Measurements from ENCODE around the gene LILRA6. TPM values are rescaled to one million over a fixed set of nuclear protein-coding genes. Genes with fewer than 3 reads are reported as not detected.
"Not testable (repeated sequence)": the region's sequence is repeated elsewhere in the genome, so short reads cannot be mapped to it uniquely, and the experiment has no call there.

LILRA6 gene
- total and polyA plus RNA-seq, 4 experiments from 2014 or later = 0.73 to 2.9 (median 1.2) TPM; not detected in 1

- Histone ChIP-seq H3K4me3 (ENCODE audit: low read length in 2 of 2) (peak overlapping the region; percentile 95), H3K4me1 (ENCODE audit: insufficient read depth, low read length) (peaks cover 62% of the 10 kb centered on the region), H3K27me3 (ENCODE audit: insufficient read depth, low read length) (no peaks in the 10 kb centered on the region), H3K27ac (ENCODE audit: low read depth, low read length) (peak overlapping the region; percentile 89), H3K9me3 (ENCODE audit: control insufficient read depth in 1 of 2, low read length in 2 of 2) (no peaks in the 10 kb centered on the region), H3K36me3 (ENCODE audit: insufficient read depth, low read length) (peaks cover 53% of the 10 kb centered on the region)
- Mint-ChIP-seq H3K4me3 (peak overlapping the region; percentile 96 to 100 (median 99)), H3K27me3 (no peaks in the 10 kb centered on the region), H3K4me1 (peaks cover 34 to 74% (median 51%) of the 10 kb centered on the region in 4 donors), H3K36me3 (peaks cover 48 to 58% of the 10 kb centered on the region in 2 donors), H3K9me3 (peaks cover 0 to 4% (median 0%) of the 10 kb centered on the region in 8 donors), H3K27ac (peak overlapping the region in 6 of 7 donors; percentile 98 to 100 (median 99))
- DNase-seq = no peak
- ChIA-PET CTCF (ENCODE audit: partially characterized antibody) (interaction anchor here (1.7 to 10.4 kb wide), 2 partner anchors 12 to 33 kb away, joined by 6 to 56 read pairs; partner anchors contain the start of genes MBOAT7 and TSEN34), POLR2A (ENCODE audit: partially characterized antibody) (interaction anchor here (0.7 to 9.8 kb wide), 8 partner anchors 8 to 84 kb away, joined by 3 to 256 read pairs (median 6); partner anchors contain the start of genes LENG1, MBOAT7 and TSEN34)
- intact Hi-C loops (cut with micrococcal nuclease) = loop anchor here (5.0 kb wide), 2 partner anchors 245 to 770 kb away; partner anchors contain the start of genes LENG8 and ZNF761
Observed at GRCh38 chr19:54201980-54202379, 40.6 kb downstream of the LILRA6 start.

GRCh38 chr19:54201172-54201701, 41.4 kb downstream of the LILRA6 start:
- Histone ChIP-seq H3K27me3 (ENCODE audit: insufficient read depth, low read length) (no peaks in the 10 kb centered on the region), H3K36me3 (ENCODE audit: insufficient read depth, low read length) (peaks cover 45% of the 10 kb centered on the region), H3K27ac (ENCODE audit: low read depth, low read length) (peak overlapping the region; percentile 89), H3K4me1 (ENCODE audit: insufficient read depth, low read length) (peaks cover 55% of the 10 kb centered on the region), H3K9me3 (ENCODE audit: control insufficient read depth in 1 of 2, low read length in 2 of 2) (no peaks in the 10 kb centered on the region), H3K4me3 (ENCODE audit: low read length in 2 of 2) (peak overlapping the region; percentile 95)
- ChIA-PET POLR2A (ENCODE audit: partially characterized antibody) (interaction anchor here (0.6 to 9.8 kb wide), 23 partner anchors 8 to 333 kb away, joined by 3 to 256 read pairs (median 5); partner anchors contain the start of genes CNOT3, LENG1, LENG8 and LENG9), CTCF (ENCODE audit: partially characterized antibody) (interaction anchor here (1.1 to 10.4 kb wide), 4 partner anchors 11 to 99 kb away, joined by 3 to 56 read pairs (median 5); partner anchors contain the start of genes MBOAT7, NDUFA3 and TSEN34)
- peak overlapping the region; percentile 98 to 100 (median 99) for H3K27ac Mint-ChIP-seq
- H3K4me3 Mint-ChIP-seq = peak overlapping the region; percentile 96 to 100 (median 99)
- peaks cover 32 to 66% (median 47%) of the 10 kb centered on the region in 4 donors for H3K4me1 Mint-ChIP-seq
- H3K9me3 Mint-ChIP-seq = peaks cover 0 to 4% (median 0%) of the 10 kb centered on the region in 8 donors
- H3K27me3 Mint-ChIP-seq = no peaks in the 10 kb centered on the region
- intact Hi-C loops (cut with micrococcal nuclease) = loop anchor here (5.0 kb wide), 2 partner anchors 246 to 769 kb away; partner anchors contain the start of genes LENG8 and ZNF761
- peaks cover 41 to 50% of the 10 kb centered on the region in 2 donors for H3K36me3 Mint-ChIP-seq
- DNase-seq = no peak

- H3K4me3 ChIP-seq (ENCODE audit: low read length in 2 of 2) = no peak overlapping the region
- Mint-ChIP-seq H3K27me3 (no peaks in the 10 kb centered on the region), H3K9me3 (peaks cover 0 to 4% (median 0%) of the 10 kb centered on the region in 8 donors), H3K4me3 (peak overlapping the region; percentile 36 to 82 (median 68)), H3K27ac (peak overlapping the region in 5 of 7 donors; percentile 52 to 99 (median 85)), H3K4me1 (peaks cover 23 to 52% (median 34%) of the 10 kb centered on the region in 4 donors), H3K36me3 (peaks cover 38 to 40% of the 10 kb centered on the region in 2 donors)
- peaks cover 28% of the 10 kb centered on the region for H3K36me3 ChIP-seq (ENCODE audit: insufficient read depth, low read length)
- POLR2A ChIA-PET (ENCODE audit: partially characterized antibody) = interaction anchor here (0.6 to 9.8 kb wide), 6 partner anchors 10 to 85 kb away, joined by 3 to 256 read pairs (median 22); partner anchors contain the start of genes CNOT3, MBOAT7, PRPF31 and TFPT
- intact Hi-C loops (cut with micrococcal nuclease) = no loop called here
- no peaks in the 10 kb centered on the region for H3K27me3 ChIP-seq (ENCODE audit: insufficient read depth, low read length)
- peaks cover 37% of the 10 kb centered on the region for H3K4me1 ChIP-seq (ENCODE audit: insufficient read depth, low read length)
- CTCF ChIA-PET (ENCODE audit: partially characterized antibody) = interaction anchor here (1.0 to 10.4 kb wide), 3 partner anchors 9 to 66 kb away, joined by 4 to 56 read pairs (median 4); partner anchors contain the start of genes MBOAT7 and TSEN34
- no peaks in the 10 kb centered on the region for H3K9me3 ChIP-seq (ENCODE audit: control insufficient read depth in 1 of 2, low read length in 2 of 2)
- no peak overlapping the region for H3K27ac ChIP-seq (ENCODE audit: low read depth, low read length)
- DNase-seq = no peak
Observed at GRCh38 chr19:54199401-54199800, 43.2 kb downstream of the LILRA6 start.

GRCh38 chr19:54197121-54197520, 45.5 kb downstream of the LILRA6 start:
- Mint-ChIP-seq H3K9me3 (peaks cover 0 to 4% (median 0%) of the 10 kb centered on the region in 8 donors), H3K27ac (peak overlapping the region in 2 of 7 donors; percentile 47 to 58), H3K4me3 (peak overlapping the region in 2 of 8 donors; percentile 24 to 35), H3K36me3 (peaks cover 27 to 31% of the 10 kb centered on the region in 2 donors), H3K27me3 (no peaks in the 10 kb centered on the region), H3K4me1 (peaks cover 7 to 43% (median 21%) of the 10 kb centered on the region in 4 donors)
- H3K36me3 ChIP-seq (ENCODE audit: insufficient read depth, low read length) = peaks cover 16% of the 10 kb centered on the region
- H3K4me3 ChIP-seq (ENCODE audit: low read length in 2 of 2) = no peak overlapping the region
- no peak overlapping the region for H3K27ac ChIP-seq (ENCODE audit: low read depth, low read length)
- ChIA-PET POLR2A (ENCODE audit: partially characterized antibody) (interaction anchor here (0.6 kb wide), 1 partner anchor 251 kb away, joined by 3 read pairs; no protein-coding TSS in a partner anchor), CTCF (ENCODE audit: partially characterized antibody) (no interaction called here)
- intact Hi-C loops (cut with micrococcal nuclease) = no loop called here
- DNase-seq = no peak
- H3K27me3 ChIP-seq (ENCODE audit: insufficient read depth, low read length) = no peaks in the 10 kb centered on the region
- H3K9me3 ChIP-seq (ENCODE audit: control insufficient read depth in 1 of 2, low read length in 2 of 2) = no peaks in the 10 kb centered on the region
- H3K4me1 ChIP-seq (ENCODE audit: insufficient read depth, low read length) = peaks cover 17% of the 10 kb centered on the region

GRCh38 chr19:54196536-54196935, 46.1 kb downstream of the LILRA6 start:
- Mint-ChIP-seq H3K27me3 (no peaks in the 10 kb centered on the region), H3K27ac (no peak overlapping the region), H3K36me3 (peaks cover 22 to 25% of the 10 kb centered on the region in 2 donors), H3K4me3 (no peak overlapping the region), H3K9me3 (peaks cover 0 to 4% (median 0%) of the 10 kb centered on the region in 8 donors), H3K4me1 (peaks cover 8 to 43% (median 22%) of the 10 kb centered on the region in 4 donors)
- H3K36me3 ChIP-seq (ENCODE audit: insufficient read depth, low read length) = peaks cover 11% of the 10 kb centered on the region
- no peak overlapping the region for H3K4me3 ChIP-seq (ENCODE audit: low read length in 2 of 2)
- intact Hi-C loops (cut with micrococcal nuclease) = no loop called here
- peaks cover 17% of the 10 kb centered on the region for H3K4me1 ChIP-seq (ENCODE audit: insufficient read depth, low read length)
- H3K27me3 ChIP-seq (ENCODE audit: insufficient read depth, low read length) = no peaks in the 10 kb centered on the region
- no peaks in the 10 kb centered on the region for H3K9me3 ChIP-seq (ENCODE audit: control insufficient read depth in 1 of 2, low read length in 2 of 2)
- H3K27ac ChIP-seq (ENCODE audit: low read depth, low read length) = no peak overlapping the region
- CTCF ChIA-PET (ENCODE audit: partially characterized antibody) = interaction anchor here (1.4 kb wide), 1 partner anchor 70 kb away, joined by 4 read pairs; no protein-coding TSS in a partner anchor
- DNase-seq = no peak
- POLR2A ChIA-PET (ENCODE audit: partially characterized antibody) = no interaction called here

GRCh38 chr19:54194463-54194862, 48.1 kb downstream of the LILRA6 start:
- intact Hi-C loops (cut with micrococcal nuclease) = loop anchor here (5.0 kb wide), 1 partner anchor 1928 kb away; the partner anchor contains the start of gene ZNF787
- H3K36me3 ChIP-seq (ENCODE audit: insufficient read depth, low read length) = peaks cover 10% of the 10 kb centered on the region
- H3K4me3 Mint-ChIP-seq; H3K27me3 ChIP-seq (ENCODE audit: insufficient read depth, low read length); DNase-seq; H3K9me3 Mint-ChIP-seq; H3K27ac ChIP-seq (ENCODE audit: low read depth, low read length); H3K9me3 ChIP-seq (ENCODE audit: control insufficient read depth in 1 of 2, low read length in 2 of 2); H3K4me1 ChIP-seq (ENCODE audit: insufficient read depth, low read length); H3K27me3 Mint-ChIP-seq; CTCF ChIA-PET (ENCODE audit: partially characterized antibody); H3K4me3 ChIP-seq (ENCODE audit: low read length in 2 of 2): not testable (repeated sequence)
- POLR2A ChIA-PET (ENCODE audit: partially characterized antibody) = interaction anchor here (1.5 kb wide), 1 partner anchor 11 kb away, joined by 3 read pairs; no protein-coding TSS in a partner anchor
- Mint-ChIP-seq H3K4me1 (peaks cover 9 to 35% (median 19%) of the 10 kb centered on the region in 4 donors), H3K27ac (peak overlapping the region in 2 of 7 donors; percentile 24 to 55), H3K36me3 (peaks cover 18 to 24% of the 10 kb centered on the region in 2 donors)
